ENCODE measurements around the gene TESK1. TPM values are rescaled to one million over a fixed set of nuclear protein-coding genes. Genes with fewer than 3 reads are reported as not detected.

Gene TESK1
- polyA plus RNA-seq, 2 of the 4 experiments (the other 2 are of a cell fraction) = 16.5 to 33.0 TPM

DNA sequence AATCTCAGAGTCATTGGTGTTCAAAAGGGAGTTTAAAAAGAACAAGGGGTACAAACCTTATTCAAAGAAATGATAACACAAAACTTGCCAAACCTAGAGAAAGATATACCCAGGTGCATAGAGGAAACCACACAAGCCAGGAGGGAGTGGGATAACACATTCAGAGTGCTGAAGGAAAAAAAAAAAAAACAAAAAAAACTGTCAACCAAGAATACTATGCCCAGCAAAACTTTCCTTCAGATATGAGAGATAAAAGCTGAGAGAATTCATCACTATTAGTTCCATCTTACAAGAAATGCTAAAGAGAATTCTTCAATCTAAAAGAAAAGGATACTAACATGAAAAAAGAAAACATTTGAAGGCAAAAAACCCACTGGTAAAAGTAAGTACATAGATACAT lies 11.5 kb upstream of the TESK1 start:
- H3K9me3 ChIP-seq = peaks cover 14% of the 10 kb centered on the region
- ATAC-seq (no peak), FAIRE-seq (no peak), DNase-seq (ENCODE audit: low read depth in 1 of 2, low spot score in 1 of 2) (no peak)
- TF ChIP-seq ZFP36 (IDR thresholded peaks at IDR 0.05; ENCODE audit: borderline replicate concordance, partially characterized antibody) = no peak
- no peak for TF ChIP-seq REST (IDR thresholded peaks at IDR 0.05)
- no peak for TF ChIP-seq SREBF2 (IDR thresholded peaks at IDR 0.05)
- TF ChIP-seq NR3C1 (IDR thresholded peaks at IDR 0.05) = no peak
- TF ChIP-seq POLR2A (IDR thresholded peaks at IDR 0.05; ENCODE audit: low read length) = no peak
- TF ChIP-seq JUNB (IDR thresholded peaks at IDR 0.05) = no peak
- TF ChIP-seq ZSCAN20 (CRISPR knock-in tag; IDR thresholded peaks at IDR 0.05) = no peak
- no peak for TF ChIP-seq CBX8 (IDR thresholded peaks at IDR 0.05)
- TF ChIP-seq EP300 (IDR thresholded peaks at IDR 0.05) = no peak
- TF ChIP-seq SMC3 (IDR thresholded peaks at IDR 0.05) = no peak
- no peak for TF ChIP-seq CHD4 (IDR thresholded peaks at IDR 0.05; ENCODE audit: borderline replicate concordance)
- TF ChIP-seq MAFK (IDR thresholded peaks at IDR 0.05; ENCODE audit: partially characterized antibody) = no peak
- TF ChIP-seq RFX5 (IDR thresholded peaks at IDR 0.05) = no peak
- no peak for TF ChIP-seq CBX2 (IDR thresholded peaks at IDR 0.05; ENCODE audit: borderline replicate concordance, low read depth)
- TF ChIP-seq, protein P1, sequence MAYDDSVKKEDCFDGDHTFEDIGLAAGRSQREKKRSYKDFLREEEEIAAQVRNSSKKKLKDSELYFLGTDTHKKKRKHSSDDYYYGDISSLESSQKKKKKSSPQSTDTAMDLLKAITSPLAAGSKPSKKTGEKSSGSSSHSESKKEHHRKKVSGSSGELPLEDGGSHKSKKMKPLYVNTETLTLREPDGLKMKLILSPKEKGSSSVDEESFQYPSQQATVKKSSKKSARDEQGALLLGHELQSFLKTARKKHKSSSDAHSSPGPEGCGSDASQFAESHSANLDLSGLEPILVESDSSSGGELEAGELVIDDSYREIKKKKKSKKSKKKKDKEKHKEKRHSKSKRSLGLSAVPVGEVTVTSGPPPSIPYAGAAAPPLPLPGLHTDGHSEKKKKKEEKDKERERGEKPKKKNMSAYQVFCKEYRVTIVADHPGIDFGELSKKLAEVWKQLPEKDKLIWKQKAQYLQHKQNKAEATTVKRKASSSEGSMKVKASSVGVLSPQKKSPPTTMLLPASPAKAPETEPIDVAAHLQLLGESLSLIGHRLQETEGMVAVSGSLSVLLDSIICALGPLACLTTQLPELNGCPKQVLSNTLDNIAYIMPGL (CRISPR knock-in tag; IDR thresholded peaks at IDR 0.05; ENCODE audit: borderline replicate concordance) = no peak
- TF ChIP-seq CEBPB (IDR thresholded peaks at IDR 0.05) = no peak
- TF ChIP-seq KDM5A (IDR thresholded peaks at IDR 0.05) = no peak
- TF ChIP-seq HEYL (CRISPR knock-in tag; IDR thresholded peaks at IDR 0.05) = no peak
- ChIA-PET POLR2A (no interaction called here), CTCF (interaction anchor here (0.6 to 3.0 kb wide), 4 partner anchors 10 to 946 kb away, joined by 3 to 13 read pairs (median 4); a partner anchor contains a TSS)
- H3K27ac ChIP-seq = no peak overlapping the region
- H3K4me3 ChIP-seq = no peak overlapping the region
- no peak overlapping the region for H3K4me2 ChIP-seq
- no peaks in the 10 kb centered on the region for H3K4me1 ChIP-seq

DNA sequence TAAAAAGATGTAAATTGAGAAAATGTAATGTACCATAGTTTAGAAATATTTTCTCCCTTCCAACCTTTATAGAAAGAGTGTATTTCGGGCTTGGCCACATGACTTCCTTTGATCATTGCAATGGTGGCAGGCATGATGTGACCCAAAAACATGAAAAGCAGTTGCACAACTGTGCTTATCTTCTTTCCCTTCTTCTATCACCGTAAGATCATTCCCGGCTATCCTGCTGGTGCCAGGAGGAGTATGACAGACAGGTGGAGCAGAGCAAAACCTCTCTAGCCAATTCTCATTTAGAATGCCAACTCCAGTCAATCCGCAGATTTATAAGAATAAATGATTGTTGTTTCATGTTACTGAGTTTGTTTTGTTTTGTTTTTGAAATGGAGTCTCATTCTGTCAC lies 10.6 kb upstream of the TESK1 start:
- Histone ChIP-seq H3K4me2 (no peak overlapping the region), H3K9me3 (peaks cover 14% of the 10 kb centered on the region), H3K4me1 (no peaks in the 10 kb centered on the region), H3K4me3 (no peak overlapping the region), H3K27ac (no peak overlapping the region)
- WGBS (ENCODE audit: missing lambda C conversion rate) = 60% methylated on average over 4 of the region's 4 CpGs
- DNase-seq (ENCODE audit: low read depth in 1 of 2, low spot score in 1 of 2) (no peak), FAIRE-seq (no peak), ATAC-seq (no peak)
- TF ChIP-seq MAFK (IDR thresholded peaks at IDR 0.05; ENCODE audit: partially characterized antibody) (no peak), SMC3 (IDR thresholded peaks at IDR 0.05) (no peak), NR3C1 (IDR thresholded peaks at IDR 0.05) (no peak)
- TF ChIP-seq, protein P1 (CRISPR knock-in tag; IDR thresholded peaks at IDR 0.05; ENCODE audit: borderline replicate concordance) = no peak
- POLR2A ChIA-PET = no interaction called here
- CTCF ChIA-PET = interaction anchor here (3.0 kb wide), 1 partner anchor 9 kb away, joined by 13 read pairs; no protein-coding TSS in a partner anchor

All from A549 (cell line).